OCI-LY1 (cell line): ENCODE results near the gene PDE4D.

Experiments used
- CTCF ChIP-seq: fragments of 200-600 bp; sonication (generic), shearing (Covaris generic); IDR thresholded peaks from 2 replicates; pipeline ENCODE4 v1.5.1; 2017; ENCODE audit warnings: mild to moderate bottlenecking, antibody characterized with exemption, low read length, moderate library complexity, mixed read lengths
- EZH2 ChIP-seq: fragments of 200-600 bp; sonication (generic), shearing (Covaris generic); IDR thresholded peaks from 2 replicates; pipeline ENCODE4 v1.8.0; 2017; ENCODE audit warnings: borderline replicate concordance, mixed run types, mild to moderate bottlenecking, antibody characterized with exemption, low read length, moderate library complexity, mixed read lengths

- no peak for TF ChIP-seq CTCF
- TF ChIP-seq EZH2: no peak
These were observed 231.4 kb downstream of the PDE4D start for GRCh38 chr5:59661954-59662615.
